SK-N-MC (cell line): ENCODE results near the gene OR2B2.
"Not testable (repeated sequence)": the region's sequence is repeated elsewhere in the genome, so short reads cannot be mapped to it uniquely, and the experiment has no call there.

Source experiments
- DNase-seq: peaks from one replicate; pipeline ENCODE4 v3.0.0-alpha.2; 2011; ENCODE audit warnings: low read depth, low spot score
- H3K27ac ChIP-seq: fragments of 200-600 bp; sonication (generic); 2 replicates; pipeline ENCODE4 v1.5.1; 2016; ENCODE audit warnings: mixed run types
- H3K36me3 ChIP-seq: fragments of 200-600 bp; sonication (generic); 2 replicates; pipeline ENCODE4 v1.6.1; 2017; ENCODE audit warnings: antibody characterized with exemption, low read length, mixed read lengths; ENCODE audit not compliant: insufficient read depth
- H3K4me3 ChIP-seq: fragments of 200-600 bp; sonication (generic); 2 replicates; pipeline ENCODE4 v1.5.1; 2016
- H3K9ac ChIP-seq: fragments of 200-600 bp; sonication (generic); 2 replicates; pipeline ENCODE4 v1.8.0; 2017; ENCODE audit warnings: mixed run types, mixed read lengths; ENCODE audit not compliant: insufficient read length
- H3K9me3 ChIP-seq: fragments of 200-600 bp; sonication (generic); 2 replicates; pipeline ENCODE4 v1.6.1; 2017; ENCODE audit warnings: low read depth, mild to moderate bottlenecking, antibody characterized with exemption, low read length, moderate library complexity, mixed read lengths
- EZH2 ChIP-seq: fragments of 200-600 bp; sonication (generic); IDR thresholded peaks from one replicate; pipeline ENCODE4 v1.6.1; 2017; ENCODE audit warnings: antibody characterized with exemption
- FOXP2 ChIP-seq: optimal IDR thresholded peaks from 2 replicates; pipeline ENCODE3; 2011; ENCODE audit warnings: mild to moderate bottlenecking, moderate library complexity; ENCODE audit not compliant: insufficient read depth; ENCODE audit errors: extremely low read length, control extremely low read depth
- POLR2AphosphoS5 ChIP-seq: IDR thresholded peaks from 2 replicates; pipeline ENCODE4 v1.6.1; 2012; ENCODE audit warnings: mild to moderate bottlenecking, low read depth, low read length, borderline replicate concordance

Gene OR2B2

GRCh38 chr6:27911956-27912446 lies at the start of gene OR2B2:
Gene OR2B2 (minus strand): TSS chr6:27912396. CDS start chr6:27912319, 77 bp downstream.
- TF ChIP-seq EZH2 (no peak), POLR2AphosphoS5 (no peak), FOXP2 (no peak)
- H3K27ac ChIP-seq, result no peak within 1 kb of the TSS
- no peaks in the 10 kb centered on the region for H3K36me3 ChIP-seq
- H3K9me3 ChIP-seq, result no peaks in the 10 kb centered on the region
- H3K4me3 ChIP-seq, result no peak within 1 kb of the TSS
- H3K9ac ChIP-seq, result no peak within 1 kb of the TSS
- DNase-seq, result no peak

GRCh38 chr6:27957516-27957915 lies 45.3 kb upstream of the OR2B2 start:
- H3K36me3 ChIP-seq, result no peaks in the 10 kb centered on the region
- no peak overlapping the region for H3K9ac ChIP-seq
- no peak overlapping the region for H3K27ac ChIP-seq
- DNase-seq, result no peak
- no peak for TF ChIP-seq FOXP2
- no peak for TF ChIP-seq EZH2
- no peak for TF ChIP-seq POLR2AphosphoS5
- H3K4me3 ChIP-seq, result no peak overlapping the region
- no peaks in the 10 kb centered on the region for H3K9me3 ChIP-seq

GRCh38 chr6:27956941-27957340 lies 44.7 kb upstream of the OR2B2 start, which contains the start of gene OR2B6:
Gene OR2B6 (plus strand): TSS chr6:27957241. CDS start chr6:27957241, 0 bp downstream.
- no peak for DNase-seq
- Histone ChIP-seq H3K36me3 (no peaks in the 10 kb centered on the region), H3K4me3 (no peak within 1 kb of the TSS), H3K27ac (no peak within 1 kb of the TSS), H3K9ac (no peak within 1 kb of the TSS), H3K9me3 (no peaks in the 10 kb centered on the region)
- no peak for TF ChIP-seq EZH2
- TF ChIP-seq FOXP2, result no peak
- TF ChIP-seq POLR2AphosphoS5, result no peak

- H3K36me3 ChIP-seq, result no peaks in the 10 kb centered on the region
- no peak for DNase-seq
- no peak for TF ChIP-seq FOXP2
- TF ChIP-seq EZH2, result no peak
- TF ChIP-seq POLR2AphosphoS5, result no peak
- no peak overlapping the region for H3K27ac ChIP-seq
- H3K4me3 ChIP-seq, result no peak overlapping the region
- no peaks in the 10 kb centered on the region for H3K9me3 ChIP-seq
- no peak overlapping the region for H3K9ac ChIP-seq
Observed at GRCh38 chr6:27951040-27951439, 38.8 kb upstream of the OR2B2 start.

GRCh38 chr6:27948237-27948636 lies 36.0 kb upstream of the OR2B2 start:
- no peak overlapping the region for H3K9ac ChIP-seq
- no peak overlapping the region for H3K4me3 ChIP-seq
- no peaks in the 10 kb centered on the region for H3K36me3 ChIP-seq
- no peak for TF ChIP-seq FOXP2
- TF ChIP-seq EZH2, result no peak
- no peak for TF ChIP-seq POLR2AphosphoS5
- no peaks in the 10 kb centered on the region for H3K9me3 ChIP-seq
- DNase-seq, result no peak
- no peak overlapping the region for H3K27ac ChIP-seq

- H3K9ac ChIP-seq, H3K9me3 ChIP-seq, H3K27ac ChIP-seq, H3K4me3 ChIP-seq, DNase-seq, H3K36me3 ChIP-seq: not testable (repeated sequence)
Observed at GRCh38 chr6:27943072-27943471, 30.9 kb upstream of the OR2B2 start.

GRCh38 chr6:27940766-27941165 lies 28.6 kb upstream of the OR2B2 start:
- DNase-seq, result no peak
- H3K9ac ChIP-seq, result no peak overlapping the region
- TF ChIP-seq EZH2 (no peak), FOXP2 (no peak), POLR2AphosphoS5 (no peak)
- no peaks in the 10 kb centered on the region for H3K9me3 ChIP-seq
- no peaks in the 10 kb centered on the region for H3K36me3 ChIP-seq
- H3K4me3 ChIP-seq, result no peak overlapping the region
- no peak overlapping the region for H3K27ac ChIP-seq

- Histone ChIP-seq H3K27ac (no peak overlapping the region), H3K9me3 (no peaks in the 10 kb centered on the region), H3K9ac (no peak overlapping the region), H3K4me3 (no peak overlapping the region), H3K36me3 (no peaks in the 10 kb centered on the region)
- no peak for DNase-seq
- TF ChIP-seq POLR2AphosphoS5 (no peak), FOXP2 (no peak), EZH2 (no peak)
Observed at GRCh38 chr6:27931209-27931608, 19.0 kb upstream of the OR2B2 start.

GRCh38 chr6:27929930-27930329 lies 17.7 kb upstream of the OR2B2 start:
- H3K36me3 ChIP-seq, DNase-seq, H3K27ac ChIP-seq, H3K4me3 ChIP-seq, H3K9me3 ChIP-seq, H3K9ac ChIP-seq: not testable (repeated sequence)

GRCh38 chr6:27928041-27928440 lies 15.8 kb upstream of the OR2B2 start:
- not testable (repeated sequence) for H3K9ac ChIP-seq, H3K27ac ChIP-seq, DNase-seq, H3K9me3 ChIP-seq, H3K36me3 ChIP-seq, H3K4me3 ChIP-seq
